T-cell (primary cell): ENCODE data around the gene KCNQ5. TPM values are rescaled to one million over a fixed set of nuclear protein-coding genes. Genes with fewer than 3 reads are reported as not detected.

Experiments used
- ATAC-seq, 4 experiments: fragments of 200-7000 bp in 3 of 4; fragments of 150-1000 bp in 1 of 4; cut with Tn5 transposase; replicated peaks in 1 of 4; 1 replicate in 3 of 4; 2 replicates in 1 of 4; pipeline ENCODE4 v1.10.0; 2021; ENCODE audit warnings: moderate library complexity in 3 of 4, mild to moderate bottlenecking in 2 of 4, moderate number of reproducible peaks in 1 of 4
- CTCF ChIA-PET, 2 donors: fragments of 300-600 bp; sonication (Branson Sonifier 250); formaldehyde crosslinking; loops; one replicate each; lab custom pipeline; 2022; ENCODE audit warnings: antibody characterized with exemption in 2 of 2; lab: Charles Lee
- POLR2A ChIA-PET, 2 donors: fragments of 300-600 bp; sonication (Branson Sonifier 250); formaldehyde crosslinking; loops; one replicate each; lab custom pipeline; 2022; ENCODE audit warnings: antibody characterized with exemption in 2 of 2; lab: Charles Lee
- DNase-seq, 35 experiments: peaks; one replicate each; pipeline versions ENCODE4 v3.0.0 to v3.0.0-alpha.2; 2013 to 2023
- H3K27ac ChIP-seq: one replicate; pipeline ENCODE4 v1.5.1; 2013; ENCODE audit warnings: low read length
- H3K27me3 ChIP-seq, 2 experiments: replicated peaks in 1 of 2; 1 replicate in 1 of 2; 2 replicates in 1 of 2; pipeline versions ENCODE4 v1.6.1 to v1.7.0; 2013; ENCODE audit warnings: low read length in 1 of 2, mixed read lengths in 1 of 2; ENCODE audit not compliant: control insufficient read depth in 2 of 2, insufficient read depth in 2 of 2; ENCODE audit errors: extremely low read depth in 1 of 2
- H3K36me3 ChIP-seq, 2 donors: 1 replicate in 1 of 2; 2 replicates in 1 of 2; pipeline versions ENCODE4 v1.6.1 to v1.7.0; 2013; ENCODE audit warnings: low read length in 1 of 2; ENCODE audit not compliant: control insufficient read depth in 2 of 2, insufficient read depth in 1 of 2; ENCODE audit errors: extremely low read depth in 1 of 2
- H3K4me1 ChIP-seq, 2 experiments: 1 replicate in 1 of 2; 2 replicates in 1 of 2; pipeline versions ENCODE4 v1.6.1 to v1.7.0; 2013; ENCODE audit warnings: low read length in 2 of 2, mixed read lengths in 1 of 2; ENCODE audit not compliant: insufficient read depth in 2 of 2, control insufficient read depth in 1 of 2; ENCODE audit errors: extremely low read depth in 1 of 2
- H3K4me3 ChIP-seq, 2 donors: 1 replicate in 1 of 2; 2 replicates in 1 of 2; pipeline versions ENCODE4 v1.5.1 to v1.7.0; 2013; ENCODE audit warnings: mild to moderate bottlenecking in 2 of 2, low read length in 1 of 2, moderate library complexity in 1 of 2; ENCODE audit not compliant: control insufficient read depth in 1 of 2; ENCODE audit errors: extremely low read depth in 1 of 2
- H3K9me3 ChIP-seq: 2 replicates; pipeline ENCODE4 v1.7.0; 2013
- H3K27ac Mint-ChIP-seq, 2 donors: one replicate each; pipeline ENCODE4 v1.8.0; 2020 to 2021; ENCODE audit warnings: mild to moderate bottlenecking in 2 of 2, mixed read lengths in 2 of 2
- H3K27me3 Mint-ChIP-seq, 2 donors: one replicate each; pipeline ENCODE4 v1.8.0; 2021 to 2022; ENCODE audit warnings: mixed read lengths in 2 of 2
- H3K36me3 Mint-ChIP-seq: one replicate; pipeline ENCODE4 v1.8.0; 2021; ENCODE audit warnings: mixed read lengths
- H3K4me1 Mint-ChIP-seq, 3 donors: one replicate each; pipeline ENCODE4 v1.8.0; 2020 to 2022; ENCODE audit warnings: mixed read lengths in 3 of 3, mild to moderate bottlenecking in 1 of 3
- H3K4me3 Mint-ChIP-seq, 3 donors: one replicate each; pipeline ENCODE4 v1.8.0; 2020 to 2022; ENCODE audit warnings: mild to moderate bottlenecking in 3 of 3, mixed read lengths in 3 of 3, moderate library complexity in 3 of 3
- H3K9me3 Mint-ChIP-seq, 3 donors: one replicate each; pipeline ENCODE4 v1.8.0; 2020 to 2022; ENCODE audit warnings: mixed read lengths in 3 of 3
- WGBS: methylation state at CpG from one replicate; pipeline ENCODE4 v1.1.5; 2013; ENCODE audit warnings: missing lambda C conversion rate; ENCODE audit not compliant: insufficient coverage; 5-methylcytosine and 5-hydroxymethylcytosine counted together
- total RNA-seq, 35 experiments: library from RNA in 6 of 35; stranded (reverse) in 6 of 35; fragments of 120-200 nt in 1 of 35; gene quantifications; one replicate each; pipeline versions ENCODE4 v1.2.1 to v1.2.4 and lab custom pipeline; 2013 to 2026

KCNQ5 gene
- total RNA-seq, 5 donors from 2014 or later (not counting 1 experiment from before 2014, with no cell fraction given): 3.5 to 5.3 (median 4.3) TPM

DNA sequence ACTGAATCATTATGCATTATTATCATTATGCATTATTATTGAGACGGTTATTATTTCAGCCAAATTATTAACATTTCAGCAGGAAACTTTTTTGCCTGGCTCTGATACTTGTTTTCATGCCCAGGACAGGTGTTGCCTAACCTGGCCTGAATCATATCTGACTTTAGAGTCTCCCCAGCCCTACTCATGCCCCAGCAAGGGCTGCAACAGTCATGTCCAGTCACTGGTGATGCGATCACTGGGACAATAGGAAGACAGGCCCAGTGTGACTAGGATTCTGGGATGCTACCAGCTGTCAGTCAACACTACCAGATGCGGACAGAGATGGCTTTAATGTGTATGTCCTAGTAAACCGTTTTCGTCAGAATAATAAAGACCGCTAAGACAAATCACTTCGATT, 318.4 kb downstream of the KCNQ5 start:
- Histone ChIP-seq H3K4me3 (no peak overlapping the region), H3K9me3 (no peaks in the 10 kb centered on the region), H3K27me3 (no peaks in the 10 kb centered on the region), H3K4me1 (no peaks in the 10 kb centered on the region), H3K36me3 (no peaks in the 10 kb centered on the region), H3K27ac (no peak overlapping the region)
- 100% methylated on average over 5 of the region's 7 CpGs for WGBS
- Mint-ChIP-seq H3K9me3 (no peaks in the 10 kb centered on the region), H3K4me1 (peaks cover 0 to 8% (median 2%) of the 10 kb centered on the region in 3 donors), H3K27ac (no peak overlapping the region), H3K4me3 (no peak overlapping the region), H3K27me3 (no peaks in the 10 kb centered on the region), H3K36me3 (no peaks in the 10 kb centered on the region)
- ATAC-seq (no peak), DNase-seq (no peak)
- ChIA-PET CTCF (no interaction called here), POLR2A (no interaction called here)

DNA sequence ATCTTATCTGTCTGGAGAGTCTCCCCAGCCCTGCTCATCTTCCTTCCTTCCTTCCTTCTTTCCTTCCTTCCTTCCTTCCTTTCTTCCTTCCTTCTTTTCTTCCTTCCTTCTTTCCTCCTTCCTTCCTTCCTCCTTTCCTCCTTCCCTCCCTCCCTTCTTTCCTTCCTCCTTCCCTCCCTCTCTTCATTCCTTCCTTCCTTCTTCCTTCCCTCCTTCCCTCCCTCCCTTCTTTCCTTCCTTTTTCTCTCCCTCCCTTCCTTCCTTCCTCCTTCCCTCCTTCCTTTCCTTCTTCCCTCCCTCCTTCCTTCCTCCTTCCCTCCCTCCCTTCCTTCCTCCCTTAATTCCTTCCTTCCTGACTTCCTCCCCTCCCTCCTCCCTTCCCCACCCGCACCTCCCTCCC, 319.4 kb downstream of the KCNQ5 start:
- DNase-seq: no peak
- no peaks in the 10 kb centered on the region for H3K9me3 Mint-ChIP-seq
- no peak overlapping the region for H3K4me3 Mint-ChIP-seq
- CTCF ChIA-PET: no interaction called here
- no CpG with 5 or more reads among the region's 1 CpG for WGBS
- no peak for ATAC-seq
- Histone ChIP-seq H3K4me1 (no peaks in the 10 kb centered on the region), H3K27ac (no peak overlapping the region), H3K9me3 (no peaks in the 10 kb centered on the region), H3K36me3 (no peaks in the 10 kb centered on the region), H3K4me3 (no peak overlapping the region), H3K27me3 (no peaks in the 10 kb centered on the region)
- POLR2A ChIA-PET: no interaction called here
- H3K27ac Mint-ChIP-seq: no peak overlapping the region
- no peaks in the 10 kb centered on the region for H3K27me3 Mint-ChIP-seq
- H3K4me1 Mint-ChIP-seq: peaks cover 0 to 2% (median 0%) of the 10 kb centered on the region in 3 donors
- H3K36me3 Mint-ChIP-seq: no peaks in the 10 kb centered on the region

DNA sequence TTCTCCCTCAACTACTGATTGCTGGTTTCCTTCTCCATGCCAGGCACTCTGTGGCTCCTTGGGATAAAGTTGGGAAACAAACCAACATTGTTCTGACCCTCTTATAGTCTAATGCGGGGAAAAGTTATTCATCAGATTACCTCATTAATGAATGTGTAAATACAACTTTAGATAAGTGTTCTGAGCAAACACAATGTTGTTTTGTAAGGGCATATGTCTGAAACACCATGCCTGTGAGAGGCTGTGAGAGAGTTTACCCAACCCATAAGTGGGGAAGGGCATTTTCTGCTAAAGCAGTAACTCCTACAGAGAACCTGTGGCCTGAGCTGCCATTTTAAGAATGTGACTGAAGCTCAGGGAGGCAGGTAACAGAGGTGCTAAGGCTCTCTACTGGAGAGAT, 319.9 kb downstream of the KCNQ5 start:
- no peaks in the 10 kb centered on the region for H3K36me3 Mint-ChIP-seq
- ChIA-PET POLR2A (no interaction called here), CTCF (no interaction called here)
- Histone ChIP-seq H3K9me3 (no peaks in the 10 kb centered on the region), H3K27ac (no peak overlapping the region), H3K36me3 (no peaks in the 10 kb centered on the region), H3K4me1 (no peaks in the 10 kb centered on the region), H3K27me3 (no peaks in the 10 kb centered on the region), H3K4me3 (no peak overlapping the region)
- H3K27ac Mint-ChIP-seq: no peak overlapping the region
- DNase-seq: no peak
- no peaks in the 10 kb centered on the region for H3K27me3 Mint-ChIP-seq
- ATAC-seq: no peak
- WGBS: no CpG with 5 or more reads among the region's 1 CpG
- H3K9me3 Mint-ChIP-seq: no peaks in the 10 kb centered on the region
- H3K4me3 Mint-ChIP-seq: no peak overlapping the region
- H3K4me1 Mint-ChIP-seq: peaks cover 0 to 2% (median 0%) of the 10 kb centered on the region in 3 donors

DNA sequence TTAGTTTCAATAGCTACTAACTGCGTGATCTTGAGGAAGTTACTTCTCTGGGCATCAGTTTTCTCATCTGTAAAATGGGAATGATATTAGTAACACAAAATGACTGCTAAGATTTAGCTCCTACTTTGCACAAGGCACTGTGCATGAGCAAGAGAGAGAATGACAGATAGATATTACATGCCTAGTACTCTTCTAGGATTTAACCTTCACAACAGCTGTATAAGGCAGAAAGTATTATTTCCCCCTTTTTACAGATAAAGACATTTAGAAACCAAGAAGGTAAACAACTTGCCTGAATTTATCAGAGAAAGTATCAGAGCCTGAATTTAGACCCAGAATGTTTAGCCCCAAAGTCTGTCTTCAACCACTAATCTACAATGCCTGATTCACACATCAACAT, 321.8 kb downstream of the KCNQ5 start:
- DNase-seq (no peak), ATAC-seq (no peak)
- ChIA-PET POLR2A (interaction anchor here in 1 of 2 donors (0.5 kb wide), 1 partner anchor 14 kb away, joined by 3 read pairs; no protein-coding TSS in a partner anchor), CTCF (no interaction called here)
- H3K36me3 ChIP-seq: no peaks in the 10 kb centered on the region
- Mint-ChIP-seq H3K27me3 (no peaks in the 10 kb centered on the region), H3K27ac (no peak overlapping the region), H3K4me3 (no peak overlapping the region), H3K9me3 (no peaks in the 10 kb centered on the region), H3K36me3 (no peaks in the 10 kb centered on the region), H3K4me1 (no peaks in the 10 kb centered on the region)
- no peaks in the 10 kb centered on the region for H3K27me3 ChIP-seq
- no CpG with 5 or more reads among the region's 1 CpG for WGBS
- no peak overlapping the region for H3K4me3 ChIP-seq
- no peak overlapping the region for H3K27ac ChIP-seq
- H3K4me1 ChIP-seq: no peaks in the 10 kb centered on the region
- no peaks in the 10 kb centered on the region for H3K9me3 ChIP-seq

DNA sequence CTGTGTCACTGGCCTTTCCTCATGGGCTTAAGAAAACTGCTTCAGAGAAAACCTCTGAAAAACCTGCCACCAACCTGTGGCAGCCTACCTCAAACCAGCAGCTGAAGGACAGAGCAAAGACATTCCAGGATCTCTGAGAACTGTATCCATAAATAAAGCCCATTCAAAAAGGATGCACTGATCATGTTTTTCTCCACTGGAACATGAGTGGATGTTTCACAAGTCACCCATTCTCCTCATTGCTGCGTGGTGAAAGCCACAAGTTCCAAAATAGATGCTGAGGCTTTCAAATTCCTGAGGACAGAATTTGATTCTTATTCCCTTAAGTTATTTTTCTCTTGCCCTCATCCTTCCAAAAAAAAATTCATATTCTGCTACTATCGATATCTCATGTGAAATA, 322.8 kb downstream of the KCNQ5 start:
- no peak for DNase-seq
- no peaks in the 10 kb centered on the region for H3K36me3 ChIP-seq
- H3K27ac Mint-ChIP-seq: no peak overlapping the region
- 83% methylated on average over 1 of the region's 2 CpGs for WGBS
- ChIA-PET POLR2A (no interaction called here), CTCF (no interaction called here)
- no peak overlapping the region for H3K27ac ChIP-seq
- no peaks in the 10 kb centered on the region for H3K9me3 Mint-ChIP-seq
- H3K4me1 ChIP-seq: no peaks in the 10 kb centered on the region
- H3K9me3 ChIP-seq: no peaks in the 10 kb centered on the region
- H3K4me3 ChIP-seq: no peak overlapping the region
- no peak overlapping the region for H3K4me3 Mint-ChIP-seq
- no peaks in the 10 kb centered on the region for H3K27me3 ChIP-seq
- H3K27me3 Mint-ChIP-seq: no peaks in the 10 kb centered on the region
- no peaks in the 10 kb centered on the region for H3K36me3 Mint-ChIP-seq
- ATAC-seq: no peak
- H3K4me1 Mint-ChIP-seq: no peaks in the 10 kb centered on the region

DNA sequence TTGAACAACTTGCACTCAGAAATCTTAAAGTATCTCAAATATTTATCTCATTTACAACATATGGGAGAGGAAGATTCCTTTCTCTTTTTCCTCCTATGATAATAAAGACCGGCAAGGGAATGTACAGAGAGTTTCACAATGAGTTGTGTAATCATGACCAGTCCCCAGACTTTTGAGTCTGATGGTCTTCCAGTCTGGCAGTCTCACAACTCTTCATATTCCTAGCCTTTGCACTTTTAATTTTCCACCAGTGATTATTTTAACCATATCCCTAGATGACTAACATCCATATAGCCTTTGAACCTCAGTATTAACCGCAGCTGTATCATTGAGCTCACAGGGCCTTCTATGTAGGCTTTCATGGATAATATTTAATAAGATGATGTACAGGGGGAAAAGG, 324.9 kb downstream of the KCNQ5 start:
- H3K36me3 ChIP-seq: no peaks in the 10 kb centered on the region

DNA sequence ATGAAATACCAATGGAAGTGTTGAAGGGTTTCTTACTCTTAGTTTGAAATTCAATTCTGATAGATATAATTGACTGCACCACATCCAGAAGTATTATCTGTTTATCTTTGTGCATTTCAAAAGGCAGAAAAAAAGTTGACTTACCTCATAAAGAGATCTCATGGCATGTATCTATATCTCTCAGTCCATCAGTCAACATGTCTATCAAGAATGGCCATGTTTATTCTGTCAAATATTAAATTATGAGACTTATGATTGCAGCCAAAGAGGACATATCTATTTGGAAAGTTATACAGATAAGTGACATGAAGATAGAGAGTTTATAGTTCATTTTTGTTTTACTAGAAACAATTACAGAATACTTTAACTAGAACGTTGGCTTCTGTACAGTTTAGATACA, 325.7 kb downstream of the KCNQ5 start:
- CTCF ChIA-PET: no interaction called here
- Histone ChIP-seq H3K4me3 (no peak overlapping the region), H3K27ac (no peak overlapping the region), H3K27me3 (no peaks in the 10 kb centered on the region), H3K9me3 (no peaks in the 10 kb centered on the region), H3K4me1 (no peaks in the 10 kb centered on the region), H3K36me3 (no peaks in the 10 kb centered on the region)
- Mint-ChIP-seq H3K4me1 (no peaks in the 10 kb centered on the region), H3K27ac (no peak overlapping the region), H3K27me3 (no peaks in the 10 kb centered on the region), H3K9me3 (no peaks in the 10 kb centered on the region), H3K36me3 (no peaks in the 10 kb centered on the region), H3K4me3 (no peak overlapping the region)
- DNase-seq (no peak), ATAC-seq (no peak)
- no CpG with 5 or more reads among the region's 1 CpG for WGBS
- POLR2A ChIA-PET: no interaction called here

More for the DNA sequence above, 324.9 kb downstream of the KCNQ5 start:
- CTCF ChIA-PET: no interaction called here
- POLR2A ChIA-PET: no interaction called here
- Mint-ChIP-seq H3K27me3 (no peaks in the 10 kb centered on the region), H3K27ac (no peak overlapping the region), H3K4me3 (no peak overlapping the region), H3K4me1 (no peaks in the 10 kb centered on the region), H3K36me3 (no peaks in the 10 kb centered on the region), H3K9me3 (no peaks in the 10 kb centered on the region)
- Histone ChIP-seq H3K27ac (no peak overlapping the region), H3K9me3 (no peaks in the 10 kb centered on the region), H3K27me3 (no peaks in the 10 kb centered on the region), H3K4me1 (no peaks in the 10 kb centered on the region), H3K4me3 (no peak overlapping the region)
- no peak for ATAC-seq
- DNase-seq: no peak
- WGBS: no CpG with 5 or more reads among the region's 2 CpGs
